A549 treated with ZK216348 at 1 μM for 4 hours (cell line): ENCODE measurements around the gene OR13C9. TPM values are rescaled to one million over a fixed set of nuclear protein-coding genes. Genes with fewer than 3 reads are reported as not detected.

ENCODE experiments used
- total RNA-seq: library from RNA; stranded (reverse); fragments of 200-300 nt; extraction: Qiagen RNA extraction; gene quantifications from 5 replicates; pipeline ENCODE4 v1.2.3, GENCODE V29; 2022; ENCODE audit warnings: low read depth

OR13C9 gene, protein sequence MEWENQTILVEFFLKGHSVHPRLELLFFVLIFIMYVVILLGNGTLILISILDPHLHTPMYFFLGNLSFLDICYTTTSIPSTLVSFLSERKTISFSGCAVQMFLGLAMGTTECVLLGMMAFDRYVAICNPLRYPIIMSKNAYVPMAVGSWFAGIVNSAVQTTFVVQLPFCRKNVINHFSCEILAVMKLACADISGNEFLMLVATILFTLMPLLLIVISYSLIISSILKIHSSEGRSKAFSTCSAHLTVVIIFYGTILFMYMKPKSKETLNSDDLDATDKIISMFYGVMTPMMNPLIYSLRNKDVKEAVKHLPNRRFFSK
- not detected in 5 replicates for total RNA-seq

DNA sequence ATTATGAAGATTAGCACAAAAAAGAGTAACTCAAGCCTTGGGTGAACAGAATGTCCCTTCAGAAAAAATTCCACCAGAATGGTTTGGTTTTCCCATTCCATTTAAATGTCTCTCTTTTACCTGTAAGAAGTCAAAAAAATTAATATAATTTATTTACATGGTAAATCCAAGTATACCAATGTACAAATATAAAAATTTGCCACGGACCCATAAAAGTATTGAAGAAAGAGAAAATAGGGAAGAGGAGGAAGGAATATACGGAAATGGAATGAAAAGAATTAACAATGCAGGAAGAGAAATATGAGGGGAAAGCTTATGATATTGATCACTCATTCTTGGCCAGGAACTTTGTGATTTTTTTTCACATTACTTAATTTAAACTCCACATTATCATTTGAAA is at the start of gene OR13C9:
Gene OR13C9 (minus strand): TSS at position 101 of the 400 bp plus-strand sequence. CDS start 0 bp downstream, at position 101.

DNA sequence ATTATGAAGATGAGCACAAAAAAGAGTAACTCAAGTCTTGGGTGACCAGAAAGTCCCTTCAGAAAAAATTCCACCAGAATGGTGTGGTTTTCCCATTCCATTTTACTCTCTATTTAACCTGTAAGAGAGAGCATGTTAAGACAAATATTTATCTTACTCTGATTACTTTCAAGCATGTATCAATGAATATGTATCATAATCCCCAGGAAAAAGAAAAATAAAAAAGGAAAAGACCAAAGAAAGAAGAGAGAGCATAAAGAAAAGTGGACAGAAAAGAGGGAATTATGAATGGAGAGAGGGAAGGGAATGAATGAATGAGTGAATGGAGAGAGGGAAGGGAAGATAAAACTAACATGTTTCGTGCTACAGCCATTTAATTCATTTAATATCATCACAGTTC is 12.5 kb downstream of the OR13C9 start, which contains the start of gene OR13C2:
Gene OR13C2 (minus strand): TSS at position 101 of the 400 bp plus-strand sequence. CDS start 0 bp downstream, at position 101.

DNA sequence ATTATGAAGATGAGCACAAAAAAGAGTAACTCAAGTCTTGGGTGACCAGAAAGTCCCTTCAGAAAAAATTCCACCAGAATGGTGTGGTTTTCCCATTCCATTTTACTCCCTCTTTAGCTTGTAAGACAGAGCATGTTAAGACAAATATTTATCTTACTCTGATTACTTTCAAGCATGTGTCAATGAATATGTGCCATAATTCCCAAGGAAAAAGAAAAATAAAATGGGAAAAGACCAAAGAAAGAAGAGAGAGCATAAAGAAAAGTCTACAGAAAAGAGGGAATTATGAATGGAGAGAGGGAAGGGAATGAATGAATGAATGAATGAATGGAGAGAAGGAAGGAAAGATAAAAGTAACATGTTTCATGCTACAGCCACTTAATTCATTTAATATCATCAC is 18.7 kb downstream of the OR13C9 start, which contains the start of gene OR13C5:
Gene OR13C5 (minus strand): TSS at position 101 of the 400 bp plus-strand sequence. CDS start 0 bp downstream, at position 101.

DNA sequence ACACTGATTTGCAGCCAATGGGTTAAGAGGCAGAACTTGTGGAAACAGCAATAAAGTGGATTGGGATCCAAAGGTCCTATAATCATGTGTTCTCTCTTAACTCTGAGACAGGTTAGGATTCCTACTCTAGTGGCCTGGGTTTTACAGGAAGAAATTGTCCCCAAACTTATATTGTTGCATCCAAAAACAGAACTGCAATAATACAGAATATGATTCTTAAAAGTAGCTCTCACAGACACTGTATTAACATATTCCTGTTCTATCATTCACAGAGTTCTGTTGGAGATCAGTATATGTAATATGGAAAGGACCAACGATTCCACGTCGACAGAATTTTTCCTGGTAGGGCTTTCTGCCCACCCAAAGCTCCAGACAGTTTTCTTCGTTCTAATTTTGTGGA is 49.1 kb downstream of the OR13C9 start, which contains the start of gene OR13C8:
Gene OR13C8 (plus strand): TSS at position 301 of the 400 bp plus-strand sequence. CDS start 0 bp downstream, at position 301.

Other genes with a start within 250 kb of the OR13C9 start
- not detected in 5 replicates for gene OR13F1, start 113.9 kb downstream of the OR13C9 start, total RNA-seq
- not detected in 5 replicates for gene OR13C4, start 91.0 kb downstream of the OR13C9 start, total RNA-seq
- gene OR13C3, start 81.3 kb downstream of the OR13C9 start, total RNA-seq, result not detected in 5 replicates
- gene OR13C8, start 49.0 kb downstream of the OR13C9 start, total RNA-seq, result not detected in 5 replicates
- not detected in 5 replicates for gene OR13C5, start 18.8 kb downstream of the OR13C9 start, total RNA-seq
- gene OR13C2, start 12.6 kb downstream of the OR13C9 start, total RNA-seq, result not detected in 5 replicates
- not detected in 5 replicates for gene OR13D1, start 76.3 kb upstream of the OR13C9 start, total RNA-seq
- 10.5 to 17.0 TPM (median 14.8 TPM) in 5 replicates for gene NIPSNAP3A, start 129.5 kb upstream of the OR13C9 start, total RNA-seq
- 0.46 to 0.87 TPM (median 0.83 TPM) in 5 replicates for gene NIPSNAP3B, start 145.9 kb upstream of the OR13C9 start, total RNA-seq